WTC11 (cell line): ENCODE data around the gene NKAIN4. TPM values are rescaled to one million over a fixed set of nuclear protein-coding genes. Genes with fewer than 3 reads are reported as not detected.

Source experiments
- ATAC-seq: fragments of 200-7000 bp; cut with Tn5 transposase; 2 replicates; pipeline ENCODE4 v1.10.0; 2021; ENCODE audit warnings: mild to moderate bottlenecking, moderate library complexity
- CTCF ChIA-PET: fragments of 300-600 bp; sonication (Branson Sonifier 250); formaldehyde crosslinking; loops from one replicate; lab custom pipeline; 2021; ENCODE audit warnings: antibody characterized with exemption; lab: Charles Lee
- POLR2A ChIA-PET: fragments of 350-600 bp; sonication (Branson Sonifier 250); formaldehyde crosslinking; loops from one replicate; lab custom pipeline; 2021; ENCODE audit warnings: antibody characterized with exemption; lab: Charles Lee
- DNase-seq: peaks from one replicate; pipeline ENCODE4 v3.0.0; 2021; ENCODE audit warnings: low spot score
- H3K27ac Mint-ChIP-seq: 2 replicates; pipeline ENCODE4 v1.8.0; 2021; ENCODE audit warnings: mixed read lengths
- H3K27me3 Mint-ChIP-seq: 2 replicates; pipeline ENCODE4 v1.8.0; 2021; ENCODE audit warnings: low read depth, mild to moderate bottlenecking, moderate library complexity, mixed read lengths
- H3K36me3 Mint-ChIP-seq: 2 replicates; pipeline ENCODE4 v1.8.0; 2021; ENCODE audit warnings: mixed read lengths
- H3K4me1 Mint-ChIP-seq: 2 replicates; pipeline ENCODE4 v1.8.0; 2022; ENCODE audit warnings: mixed read lengths
- H3K4me3 Mint-ChIP-seq: 2 replicates; pipeline ENCODE4 v1.8.0; 2021; ENCODE audit warnings: mild to moderate bottlenecking, moderate library complexity, mixed read lengths
- H3K9me3 Mint-ChIP-seq: 2 replicates; pipeline ENCODE4 v1.8.0; 2021; ENCODE audit warnings: mixed read lengths
- CBFB ChIP-seq: sonication (generic); formaldehyde crosslinking; IDR thresholded peaks from 2 replicates; pipeline ENCODE4 v1.8.1; 2022; ENCODE audit warnings: mild to moderate bottlenecking, low read depth, missing genetic modification reagents
- CREM ChIP-seq: sonication (generic); formaldehyde crosslinking; IDR thresholded peaks from 2 replicates; pipeline ENCODE4 v1.8.1; 2022; ENCODE audit warnings: mild to moderate bottlenecking, missing genetic modification reagents, moderate library complexity
- CTCF ChIP-seq: fragments of 200-600 bp; IDR thresholded peaks from 2 replicates; pipeline ENCODE4 v1.8.0; 2022; ENCODE audit warnings: antibody characterized with exemption
- E2F4 ChIP-seq: sonication (generic); formaldehyde crosslinking; IDR thresholded peaks from 2 replicates; pipeline ENCODE4 v1.8.1; 2022; ENCODE audit warnings: low read depth, mild to moderate bottlenecking, moderate library complexity, missing genetic modification reagents, borderline replicate concordance
- EMX1 ChIP-seq: fragments of 250-450 bp; sonication (Bioruptor Pico); IDR thresholded peaks from 2 replicates; pipeline ENCODE4 v1.8.0; 2021; ENCODE audit warnings: mild to moderate bottlenecking
- ERG ChIP-seq: fragments of 250-450 bp; sonication (Bioruptor Pico); IDR thresholded peaks from 2 replicates; pipeline ENCODE4 v1.8.0; 2021; ENCODE audit warnings: mild to moderate bottlenecking
- ETV6 ChIP-seq: sonication (generic); formaldehyde crosslinking; IDR thresholded peaks from 2 replicates; pipeline ENCODE4 v1.8.1; 2022; ENCODE audit warnings: mild to moderate bottlenecking, missing genetic modification reagents
- FOXJ3 ChIP-seq: sonication (generic); formaldehyde crosslinking; IDR thresholded peaks from 2 replicates; pipeline ENCODE4 v1.9.0; 2021; ENCODE audit warnings: missing genetic modification reagents, mild to moderate bottlenecking, borderline replicate concordance
- FOXP4 ChIP-seq: sonication (generic); formaldehyde crosslinking; IDR thresholded peaks from 2 replicates; pipeline ENCODE4 v1.8.0; 2022; ENCODE audit warnings: mild to moderate bottlenecking, missing genetic modification reagents
- GTF2I ChIP-seq: fragments of 250-450 bp; sonication (Bioruptor Pico); conservative IDR thresholded peaks from 2 replicates; pipeline ENCODE4 v1.4.0; 2021; ENCODE audit warnings: mild to moderate bottlenecking
- HMGA2 ChIP-seq: fragments of 250-450 bp; sonication (Bioruptor Pico); IDR thresholded peaks from 2 replicates; pipeline ENCODE4 v1.4.0; 2021; ENCODE audit warnings: mild to moderate bottlenecking, moderate library complexity
- HMGXB4 ChIP-seq: sonication (generic); formaldehyde crosslinking; IDR thresholded peaks from 2 replicates; pipeline ENCODE4 v1.8.1; 2023; ENCODE audit warnings: mild to moderate bottlenecking, moderate library complexity, missing genetic modification reagents
- PRRX2 ChIP-seq: fragments of 250-450 bp; sonication (Bioruptor Pico); IDR thresholded peaks from 2 replicates; pipeline ENCODE4 v1.8.0; 2021; ENCODE audit warnings: mild to moderate bottlenecking
- SMAD3 ChIP-seq: sonication (generic); formaldehyde crosslinking; IDR thresholded peaks from 2 replicates; pipeline ENCODE4 v1.8.0; 2022; ENCODE audit warnings: missing genetic modification reagents, mild to moderate bottlenecking, borderline replicate concordance
- SP1 ChIP-seq: sonication (generic); formaldehyde crosslinking; conservative IDR thresholded peaks from 2 replicates; pipeline ENCODE4 v1.8.1; 2022; ENCODE audit warnings: missing genetic modification reagents
- TCF7 ChIP-seq: sonication (generic); formaldehyde crosslinking; IDR thresholded peaks from 2 replicates; pipeline ENCODE4 v1.8.0; 2022; ENCODE audit warnings: mild to moderate bottlenecking, low read depth, missing genetic modification reagents, moderate library complexity
- USF2 ChIP-seq: sonication (generic); formaldehyde crosslinking; IDR thresholded peaks from 2 replicates; pipeline ENCODE4 v1.8.1; 2023; ENCODE audit warnings: mild to moderate bottlenecking, missing genetic modification reagents, moderate library complexity
- ZBTB21 ChIP-seq: sonication (generic); formaldehyde crosslinking; IDR thresholded peaks from 2 replicates; pipeline ENCODE4 v1.8.1; 2023; ENCODE audit warnings: mild to moderate bottlenecking, missing genetic modification reagents, borderline replicate concordance
- ZNF121 ChIP-seq: sonication (generic); formaldehyde crosslinking; IDR thresholded peaks from 2 replicates; pipeline ENCODE4 v1.8.0; 2023; ENCODE audit warnings: missing genetic modification reagents
- ZNF317 ChIP-seq: sonication (generic); formaldehyde crosslinking; IDR thresholded peaks from 2 replicates; pipeline ENCODE4 v1.8.1; 2023; ENCODE audit warnings: low read depth, mild to moderate bottlenecking, moderate library complexity, missing genetic modification reagents, borderline replicate concordance
- ZNF396 ChIP-seq: fragments of 250-450 bp; sonication (Bioruptor Pico); IDR thresholded peaks from 2 replicates; pipeline ENCODE4 v1.8.0; 2021; ENCODE audit warnings: mild to moderate bottlenecking, moderate library complexity, borderline replicate concordance
- total RNA-seq: library from RNA; stranded (reverse); gene quantifications from 3 replicates; pipeline ENCODE4 v1.2.3, GENCODE V29; 2021

The NKAIN4 gene
- total RNA-seq, 1 experiment from 2014 or later = 7.2 TPM

- H3K4me1 Mint-ChIP-seq = peaks cover 20% of the 10 kb centered on the region
- H3K36me3 Mint-ChIP-seq = no peaks in the 10 kb centered on the region
- ChIA-PET POLR2A (interaction anchor here (1.6 kb wide), 1 partner anchor 18 kb away, joined by 5 read pairs; no protein-coding TSS in a partner anchor), CTCF (interaction anchor here (0.6 to 8.1 kb wide), 34 partner anchors 9 to 261 kb away, joined by 3 to 151 read pairs (median 4); partner anchors contain the start of genes ARFGAP1, NKAIN4 and YTHDF1)
- peaks cover 8% of the 10 kb centered on the region for H3K27me3 Mint-ChIP-seq
- H3K27ac Mint-ChIP-seq = no peak overlapping the region
- TF ChIP-seq ZNF121 (CRISPR knock-in tag) (peak; percentile 95), ETV6 (no peak), CTCF (0 out of 2 replicates have a peak, but pooled peaks have one; percentile 51), GTF2I (CRISPR knock-in tag) (no peak)
- DNase-seq = peak; percentile 82
- H3K9me3 Mint-ChIP-seq = no peaks in the 10 kb centered on the region
- H3K4me3 Mint-ChIP-seq = peak overlapping the region; percentile 51
- peak; percentile 83 for ATAC-seq
Measured at GRCh38 chr20:63234693-63235398, 19.4 kb downstream of the NKAIN4 start.

- DNase-seq (no peak), ATAC-seq (no peak)
- peaks cover 11% of the 10 kb centered on the region for H3K27me3 Mint-ChIP-seq
- TF ChIP-seq GTF2I (CRISPR knock-in tag) (no peak), FOXJ3 (CRISPR knock-in tag) (no peak), PRRX2 (CRISPR knock-in tag) (no peak), EMX1 (CRISPR knock-in tag) (no peak), ZBTB21 (no peak), SMAD3 (CRISPR knock-in tag) (no peak), CREM (CRISPR knock-in tag) (no peak), FOXP4 (CRISPR knock-in tag) (no peak), E2F4 (no peak)
- H3K4me3 Mint-ChIP-seq = no peak overlapping the region
- no peak overlapping the region for H3K27ac Mint-ChIP-seq
- H3K9me3 Mint-ChIP-seq = no peaks in the 10 kb centered on the region
- no peaks in the 10 kb centered on the region for H3K36me3 Mint-ChIP-seq
- ChIA-PET CTCF (interaction anchor here (1.1 to 8.1 kb wide), 7 partner anchors 9 to 144 kb away, joined by 3 to 151 read pairs (median 7); partner anchors contain the start of gene NKAIN4), POLR2A (no interaction called here)
- peaks cover 28% of the 10 kb centered on the region for H3K4me1 Mint-ChIP-seq
Measured at GRCh38 chr20:63233924-63234323, 20.3 kb downstream of the NKAIN4 start.

GRCh38 chr20:63233061-63233344 lies 21.3 kb downstream of the NKAIN4 start:
- Mint-ChIP-seq H3K4me3 (no peak overlapping the region), H3K27ac (no peak overlapping the region)

More at GRCh38 chr20:63233061-63233344, 21.3 kb downstream of the NKAIN4 start:
- DNase-seq (no peak), ATAC-seq (no peak)
- peaks cover 11% of the 10 kb centered on the region for H3K27me3 Mint-ChIP-seq
- H3K36me3 Mint-ChIP-seq = no peaks in the 10 kb centered on the region
- POLR2A ChIA-PET = no interaction called here
- H3K9me3 Mint-ChIP-seq = no peaks in the 10 kb centered on the region
- CTCF ChIA-PET = interaction anchor here (0.7 to 8.1 kb wide), 3 partner anchors 8 to 47 kb away, joined by 3 to 151 read pairs (median 56); partner anchors contain the start of gene NKAIN4
- H3K4me1 Mint-ChIP-seq = peaks cover 34% of the 10 kb centered on the region
- TF ChIP-seq TCF7 (CRISPR knock-in tag) (no peak), ZNF317 (CRISPR knock-in tag) (no peak), HMGA2 (no peak), USF2 (CRISPR knock-in tag) (no peak), ZNF396 (CRISPR knock-in tag) (no peak), SP1 (CRISPR knock-in tag) (no peak), CBFB (CRISPR knock-in tag) (no peak), ERG (CRISPR knock-in tag) (no peak), HMGXB4 (CRISPR knock-in tag) (no peak)
